Astrocyte of the cerebellum (primary cell): ENCODE measurements around the gene DBX1.

Experiments used
- DNase-seq: peaks from one replicate; pipeline ENCODE4 v3.0.0-alpha.2; 2011; ENCODE audit warnings: low read depth
- H3K4me3 ChIP-seq: 2 replicates; pipeline ENCODE4 v1.5.1; 2011; ENCODE audit warnings: mild to moderate bottlenecking, low read depth, low read length, moderate library complexity
- in situ Hi-C: cut with HindIII; loops from 2 replicates; pipeline ENCODE4 v1.10.0; 2017; ENCODE audit warnings: low sequenced_read_pairs
- TF ChIP-seq, protein P1 (sequence below): IDR thresholded peaks from 2 replicates; pipeline ENCODE4 v1.5.1; 2012; ENCODE audit warnings: low read length, low read depth, moderate library complexity, mild to moderate bottlenecking; ENCODE audit errors: missing control alignments

DBX1 gene

DNA sequence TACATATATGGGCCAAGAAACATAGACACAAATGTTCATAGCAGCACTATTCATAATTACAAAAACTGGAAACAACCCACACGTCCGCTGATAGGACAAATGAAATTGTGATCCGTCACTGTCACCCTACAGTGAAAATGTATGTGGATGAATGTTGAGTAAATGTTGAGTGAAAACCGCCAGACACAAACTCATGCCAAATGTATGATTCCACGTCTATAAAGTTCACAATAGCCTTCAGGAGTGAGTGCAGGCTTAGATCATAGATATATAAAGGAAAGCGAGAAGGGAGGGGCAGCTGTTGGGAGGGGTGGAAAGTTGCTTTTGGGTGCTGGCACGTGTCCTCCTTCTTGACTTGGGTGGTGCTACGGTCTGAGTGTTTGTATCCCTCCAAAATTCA is 33.6 kb downstream of the DBX1 start:
- DNase-seq, result no peak
- no peak overlapping the region for H3K4me3 ChIP-seq
- in situ Hi-C loops, result loop anchor here (25.0 kb wide), 2 partner anchors 236 to 564 kb away; partner anchors contain the start of gene HTATIP2
- TF ChIP-seq, protein P1, sequence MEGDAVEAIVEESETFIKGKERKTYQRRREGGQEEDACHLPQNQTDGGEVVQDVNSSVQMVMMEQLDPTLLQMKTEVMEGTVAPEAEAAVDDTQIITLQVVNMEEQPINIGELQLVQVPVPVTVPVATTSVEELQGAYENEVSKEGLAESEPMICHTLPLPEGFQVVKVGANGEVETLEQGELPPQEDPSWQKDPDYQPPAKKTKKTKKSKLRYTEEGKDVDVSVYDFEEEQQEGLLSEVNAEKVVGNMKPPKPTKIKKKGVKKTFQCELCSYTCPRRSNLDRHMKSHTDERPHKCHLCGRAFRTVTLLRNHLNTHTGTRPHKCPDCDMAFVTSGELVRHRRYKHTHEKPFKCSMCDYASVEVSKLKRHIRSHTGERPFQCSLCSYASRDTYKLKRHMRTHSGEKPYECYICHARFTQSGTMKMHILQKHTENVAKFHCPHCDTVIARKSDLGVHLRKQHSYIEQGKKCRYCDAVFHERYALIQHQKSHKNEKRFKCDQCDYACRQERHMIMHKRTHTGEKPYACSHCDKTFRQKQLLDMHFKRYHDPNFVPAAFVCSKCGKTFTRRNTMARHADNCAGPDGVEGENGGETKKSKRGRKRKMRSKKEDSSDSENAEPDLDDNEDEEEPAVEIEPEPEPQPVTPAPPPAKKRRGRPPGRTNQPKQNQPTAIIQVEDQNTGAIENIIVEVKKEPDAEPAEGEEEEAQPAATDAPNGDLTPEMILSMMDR, result no peak

DNA sequence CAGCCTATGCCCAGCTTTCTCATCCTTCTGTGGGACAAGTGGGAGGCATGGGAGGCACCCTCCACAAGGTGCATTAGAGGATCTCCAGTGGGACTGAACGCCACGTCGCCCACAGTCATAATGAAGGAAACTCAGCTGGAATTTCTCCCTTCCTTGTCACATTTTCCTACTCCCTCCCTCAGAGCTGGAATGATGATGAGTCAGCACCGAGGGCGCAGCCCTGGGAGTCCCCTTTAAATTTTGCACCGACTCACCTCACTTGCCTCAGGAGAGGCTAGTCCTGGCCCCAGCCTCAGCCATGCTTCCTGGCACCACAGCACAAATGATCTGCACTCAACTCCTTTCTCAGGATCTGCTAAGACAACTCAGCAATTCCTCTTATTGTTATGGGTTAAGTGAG is 34.3 kb downstream of the DBX1 start:
- in situ Hi-C loops, result loop anchor here (25.0 kb wide), 2 partner anchors 236 to 564 kb away; partner anchors contain the start of gene HTATIP2
- TF ChIP-seq, protein P1, result no peak
- DNase-seq, result no peak
- no peak overlapping the region for H3K4me3 ChIP-seq

DNA sequence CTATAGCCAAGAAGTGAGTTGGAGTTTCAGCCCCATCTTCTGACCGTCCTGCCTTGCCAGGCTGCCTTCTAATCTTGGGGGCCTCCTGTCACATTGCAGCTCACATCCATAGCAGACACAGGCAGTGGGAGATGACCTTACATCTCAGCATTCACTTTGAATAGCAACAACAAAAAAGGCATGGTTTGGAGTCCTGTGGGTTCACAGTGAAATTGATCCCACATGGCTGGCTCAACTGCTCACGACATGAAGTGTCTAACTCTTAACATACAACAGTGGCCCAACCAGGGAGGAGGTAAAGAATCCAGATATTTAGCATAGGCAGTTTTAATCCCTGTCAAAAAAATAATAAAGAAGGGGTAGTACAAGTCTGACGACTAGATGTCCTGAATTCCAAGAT is 38.1 kb downstream of the DBX1 start:
- H3K4me3 ChIP-seq, result no peak overlapping the region
- TF ChIP-seq, protein P1, result no peak
- no peak for DNase-seq
- in situ Hi-C loops, result no loop called here

DNA sequence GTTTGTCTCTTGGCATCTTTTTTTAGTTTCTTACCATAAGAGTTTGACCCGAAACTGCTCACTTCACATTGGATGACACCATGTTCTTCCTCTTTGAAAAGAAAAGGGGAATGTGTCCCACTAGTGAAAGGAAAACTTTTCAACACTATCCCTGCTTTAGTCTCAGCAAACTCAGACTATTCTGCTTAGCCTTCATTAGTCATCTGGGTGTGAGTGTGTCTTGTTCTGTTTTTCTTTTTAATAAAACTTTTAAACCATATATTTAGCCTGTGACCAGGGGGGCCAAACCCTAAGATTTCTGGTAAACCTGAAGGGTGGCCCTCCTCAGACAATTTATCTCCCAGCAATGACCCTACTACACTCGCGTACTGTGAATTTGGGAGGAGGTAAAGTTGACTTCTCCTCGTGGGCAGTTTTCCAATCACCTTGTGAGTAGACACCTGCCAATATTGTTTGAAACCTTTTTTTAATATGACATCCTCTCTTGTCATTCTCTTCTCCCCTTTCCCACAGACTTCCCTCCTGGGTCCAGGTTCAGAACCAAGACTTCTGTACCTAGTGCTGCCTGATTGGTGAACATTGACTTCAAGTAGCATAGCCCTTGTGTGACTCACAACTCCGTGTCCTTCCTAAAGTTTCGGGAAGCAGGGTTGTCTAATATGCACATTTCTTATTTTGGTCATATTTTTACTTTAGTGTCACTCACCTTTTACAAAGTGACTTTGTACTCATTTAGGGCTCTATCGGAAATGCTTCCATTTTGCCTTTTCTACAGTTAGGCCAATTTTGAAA is 39.9 kb downstream of the DBX1 start:
- no peak overlapping the region for H3K4me3 ChIP-seq
- in situ Hi-C loops, result no loop called here
- DNase-seq, result no peak
- TF ChIP-seq, protein P1, result no peak

DNA sequence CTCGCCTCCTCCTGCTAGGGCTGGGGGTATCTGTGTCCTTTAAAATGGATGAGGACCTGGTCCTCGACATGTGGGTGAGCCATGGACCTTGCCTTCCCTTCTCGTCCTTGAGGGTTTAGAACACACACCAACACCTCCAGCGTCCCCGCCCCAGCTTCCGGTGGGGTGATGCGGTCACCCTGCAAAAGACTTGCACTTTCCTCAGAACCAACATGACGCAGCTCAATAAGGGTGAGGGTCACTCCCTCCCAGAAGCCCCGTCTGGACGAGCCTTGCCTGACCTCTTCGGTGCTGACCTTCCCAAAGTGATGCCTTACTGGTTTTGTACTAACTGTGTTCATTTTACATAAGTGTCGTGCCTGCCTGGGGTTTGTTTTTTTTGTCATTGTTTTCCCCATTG is 41.0 kb downstream of the DBX1 start:
- DNase-seq, result no peak
- no peak overlapping the region for H3K4me3 ChIP-seq
- in situ Hi-C loops, result no loop called here
- TF ChIP-seq, protein P1, result no peak

DNA sequence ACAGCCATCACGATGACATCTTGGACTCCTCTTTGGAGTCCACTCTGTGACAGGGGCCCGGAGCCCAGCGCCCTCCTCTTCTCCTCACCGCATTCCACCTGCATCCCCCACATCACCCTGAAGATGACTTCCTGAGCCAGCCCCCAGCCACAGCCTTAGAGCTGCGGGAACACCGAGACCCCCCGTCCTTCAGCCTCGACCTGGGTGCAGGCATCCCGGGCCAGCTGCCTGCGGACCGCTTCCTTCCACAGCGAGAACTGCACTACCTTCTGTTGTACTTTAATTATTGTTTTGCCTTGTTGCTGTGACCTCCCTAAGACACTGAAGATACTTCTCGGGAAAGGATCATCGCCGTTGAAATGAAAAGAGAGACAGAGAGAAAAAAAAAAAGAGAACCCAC is 42.1 kb downstream of the DBX1 start:
- TF ChIP-seq, protein P1, result no peak
- no peak overlapping the region for H3K4me3 ChIP-seq
- in situ Hi-C loops, result no loop called here
- DNase-seq, result no peak
